K562 treated with DMSO at 1 percent for 4 hours (cell line): ENCODE results near the gene SCAMP2. TPM values are rescaled to one million over a fixed set of nuclear protein-coding genes. Genes with fewer than 3 reads are reported as not detected.

Experiments used
- total RNA-seq: library from RNA; unstranded; fragments of 300-600 nt; gene quantifications from 2 replicates; pipeline ENCODE4 v1.2.3, GENCODE V29; 2022; ENCODE audit not compliant: insufficient read depth

The SCAMP2 gene, protein sequence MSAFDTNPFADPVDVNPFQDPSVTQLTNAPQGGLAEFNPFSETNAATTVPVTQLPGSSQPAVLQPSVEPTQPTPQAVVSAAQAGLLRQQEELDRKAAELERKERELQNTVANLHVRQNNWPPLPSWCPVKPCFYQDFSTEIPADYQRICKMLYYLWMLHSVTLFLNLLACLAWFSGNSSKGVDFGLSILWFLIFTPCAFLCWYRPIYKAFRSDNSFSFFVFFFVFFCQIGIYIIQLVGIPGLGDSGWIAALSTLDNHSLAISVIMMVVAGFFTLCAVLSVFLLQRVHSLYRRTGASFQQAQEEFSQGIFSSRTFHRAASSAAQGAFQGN
- 47.9 and 62.8 TPM in 2 replicates for total RNA-seq

DNA sequence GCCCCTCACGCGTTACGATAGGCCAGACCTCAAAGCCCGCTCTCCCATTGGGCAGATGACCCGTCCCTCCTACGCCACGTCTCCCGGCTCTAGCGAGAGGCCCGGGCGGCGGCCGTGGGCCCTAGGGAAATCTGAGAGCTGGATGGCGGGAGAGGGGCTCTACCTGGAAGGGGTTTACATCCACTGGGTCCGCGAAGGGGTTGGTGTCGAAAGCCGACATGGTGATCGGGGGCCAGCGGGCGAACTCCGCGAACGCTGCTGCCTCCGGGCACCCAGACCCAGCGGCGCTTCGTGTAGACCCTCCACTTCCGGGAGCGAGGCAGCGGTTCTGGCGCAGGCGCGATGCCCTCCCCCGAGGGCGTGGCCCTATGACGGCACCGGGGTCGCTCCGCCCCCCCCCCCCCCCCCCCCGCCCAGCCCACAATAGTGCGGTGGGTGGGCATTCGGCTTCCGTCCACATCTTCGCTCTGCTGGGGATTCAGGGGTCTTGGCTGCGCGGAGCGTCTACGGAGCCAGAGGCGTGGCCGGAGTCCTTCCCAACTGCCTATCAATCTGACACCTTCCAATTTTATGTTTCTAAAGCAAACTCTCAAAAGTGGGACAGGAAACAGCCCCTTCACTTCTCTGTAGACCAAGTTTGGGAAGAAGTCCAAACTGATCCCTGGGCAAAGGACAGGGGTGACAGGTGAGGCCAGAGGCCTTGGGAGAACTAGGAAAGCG lies at the start of gene SCAMP2:
TSS of gene SCAMP2 (minus strand) at position 330 of the 720 bp plus-strand sequence. CDS start at position 220, 110 bp downstream.

DNA sequence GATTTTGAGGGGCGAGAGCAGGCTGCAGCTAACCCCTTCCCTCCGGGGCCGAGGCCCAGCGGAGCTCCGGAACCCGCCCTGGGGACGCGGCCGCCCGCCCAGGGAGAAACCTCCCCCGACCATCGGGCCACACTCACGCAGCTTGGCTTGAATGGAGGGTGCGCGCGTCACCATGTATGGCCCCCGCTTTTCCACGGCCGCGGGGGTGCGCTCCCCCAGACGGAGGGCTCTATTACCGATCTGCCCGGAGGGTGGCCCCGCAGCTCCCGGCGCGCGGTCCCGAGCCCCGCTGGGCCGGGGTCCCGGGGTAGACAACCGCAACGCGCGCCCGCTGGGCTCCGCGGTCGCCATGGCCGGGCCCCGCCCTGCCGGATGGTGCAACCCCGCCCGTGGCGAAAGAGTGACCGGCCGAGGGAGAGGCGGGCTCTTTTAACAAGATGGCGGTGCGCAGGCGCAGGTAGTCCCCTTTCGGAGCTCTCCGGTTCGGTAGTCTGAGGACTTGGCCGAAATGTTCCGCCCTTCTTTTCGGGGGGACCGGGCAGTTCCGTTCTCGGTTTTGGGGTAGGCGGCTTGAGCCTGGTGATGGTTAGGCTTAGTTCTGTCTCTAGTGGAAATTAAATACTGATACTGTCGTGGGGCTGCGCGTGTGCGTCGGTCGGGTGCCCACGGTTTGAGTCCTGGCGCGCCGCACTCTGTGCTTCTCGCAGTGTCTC lies 33.4 kb upstream of the SCAMP2 start, which contains the start of gene FAM219B:
TSS of gene FAM219B (minus strand) at position 402 of the 713 bp plus-strand sequence. CDS start at position 351, 51 bp downstream.

DNA sequence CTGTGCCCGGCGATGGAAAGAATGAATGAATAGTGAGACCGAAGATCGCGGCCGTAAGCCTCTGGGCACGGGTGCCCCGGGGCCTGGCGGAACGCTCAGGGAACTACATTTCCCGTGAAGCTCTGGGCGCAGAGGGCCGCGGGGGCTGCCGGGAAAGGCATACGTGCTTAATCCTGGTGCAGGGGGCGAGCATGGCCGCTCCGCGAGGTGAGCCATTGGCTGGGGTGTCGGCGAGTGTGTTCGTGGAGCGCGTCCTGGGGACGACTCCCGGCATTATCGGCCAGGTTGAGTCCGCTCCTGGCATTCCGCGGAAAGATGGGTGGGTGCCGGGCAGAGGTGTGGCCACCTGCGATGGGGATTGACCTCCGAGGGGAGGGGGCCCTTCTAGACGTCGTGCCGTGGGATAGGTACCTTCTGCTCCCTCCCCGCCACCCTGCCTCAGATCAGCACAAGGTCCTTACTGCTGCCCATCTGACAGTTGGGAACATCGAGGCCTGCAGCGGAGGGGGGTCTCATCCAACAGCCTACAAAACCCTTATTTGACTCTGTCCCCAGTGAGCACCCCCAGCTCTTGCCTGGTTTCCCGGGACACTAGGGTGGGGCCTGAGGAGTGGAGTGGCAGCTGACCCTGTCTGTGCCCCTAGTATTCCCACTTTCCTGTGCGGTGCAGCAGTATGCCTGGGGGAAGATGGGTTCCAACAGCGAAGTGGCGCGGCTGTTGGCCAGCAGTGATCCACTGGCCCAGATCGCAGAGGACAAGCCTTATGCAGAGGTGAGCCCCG lies 16.9 kb upstream of the SCAMP2 start, which contains the start of gene MPI:
TSS of gene MPI (plus strand) at position 160 of the 782 bp plus-strand sequence. CDS start at position 192, 32 bp downstream.

DNA sequence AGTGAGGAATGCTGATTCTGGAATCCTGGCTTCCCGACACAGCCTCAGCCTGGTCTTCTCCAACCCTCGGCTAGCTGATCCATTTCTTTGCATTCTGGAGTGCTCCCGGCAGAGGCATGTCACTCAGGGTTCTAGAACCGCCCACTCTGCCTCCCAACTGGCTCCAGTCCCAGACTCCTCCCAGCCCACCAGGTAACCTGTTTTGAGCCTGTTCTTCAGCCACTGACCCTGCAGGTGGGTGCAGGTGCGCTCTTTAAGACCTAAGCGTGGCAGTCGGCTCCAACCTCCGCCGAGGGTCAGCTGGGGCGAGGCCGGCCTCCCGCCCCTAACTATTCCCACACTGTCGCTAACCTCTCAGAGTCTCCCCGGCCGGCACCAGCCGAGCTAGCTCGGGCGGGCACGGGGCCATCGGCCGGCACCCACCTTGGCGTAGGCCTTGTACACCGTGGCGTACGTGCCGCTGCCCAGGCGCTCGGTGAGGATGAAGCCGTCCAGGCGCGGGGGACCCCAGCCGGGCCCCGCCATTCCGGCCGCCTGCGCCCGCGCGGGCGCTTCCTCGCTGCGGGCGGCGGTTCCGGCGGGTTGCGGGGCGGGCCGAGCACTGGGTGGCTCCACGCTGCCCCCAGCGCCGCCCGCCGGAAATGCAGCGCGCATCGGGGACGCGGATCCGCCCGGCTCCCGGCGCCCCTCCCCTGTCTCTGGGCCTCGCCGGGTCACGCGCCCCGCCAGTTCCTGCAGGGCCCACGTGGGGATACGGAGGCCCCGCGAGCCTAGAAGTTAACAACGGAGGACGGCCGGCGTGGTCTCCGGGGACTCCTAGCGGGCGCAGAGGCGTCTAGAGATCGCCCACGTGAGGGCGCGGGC lies 30.4 kb downstream of the SCAMP2 start, which contains the start of gene ULK3:
TSS of gene ULK3 (minus strand) at position 576 of the 864 bp plus-strand sequence. CDS start at position 525, 51 bp downstream.

DNA sequence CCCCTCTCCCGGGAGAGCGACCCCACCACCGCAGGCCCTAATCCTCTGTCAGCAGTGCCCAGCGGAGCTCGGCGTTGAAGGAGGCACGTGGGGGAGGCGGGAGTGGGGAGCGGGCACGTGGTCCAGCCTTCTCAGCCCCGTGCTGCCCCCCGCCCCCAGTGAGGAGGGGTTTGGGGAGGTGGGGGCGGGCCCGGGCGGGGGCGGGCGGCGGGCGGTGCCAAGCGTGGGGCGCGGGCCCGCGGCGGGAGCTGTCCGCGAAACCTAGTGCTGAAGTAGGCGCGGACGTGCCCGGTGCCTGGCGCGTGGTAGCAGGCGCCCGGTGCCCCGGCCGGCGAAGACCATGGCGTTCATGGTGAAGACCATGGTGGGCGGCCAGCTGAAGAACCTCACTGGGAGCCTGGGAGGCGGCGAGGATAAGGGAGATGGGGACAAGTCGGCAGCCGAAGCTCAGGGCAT lies 46.8 kb downstream of the SCAMP2 start, which contains the start of gene CPLX3:
TSS of gene CPLX3 (plus strand) at position 264 of the 456 bp plus-strand sequence. CDS start at position 341, 77 bp downstream.

DNA sequence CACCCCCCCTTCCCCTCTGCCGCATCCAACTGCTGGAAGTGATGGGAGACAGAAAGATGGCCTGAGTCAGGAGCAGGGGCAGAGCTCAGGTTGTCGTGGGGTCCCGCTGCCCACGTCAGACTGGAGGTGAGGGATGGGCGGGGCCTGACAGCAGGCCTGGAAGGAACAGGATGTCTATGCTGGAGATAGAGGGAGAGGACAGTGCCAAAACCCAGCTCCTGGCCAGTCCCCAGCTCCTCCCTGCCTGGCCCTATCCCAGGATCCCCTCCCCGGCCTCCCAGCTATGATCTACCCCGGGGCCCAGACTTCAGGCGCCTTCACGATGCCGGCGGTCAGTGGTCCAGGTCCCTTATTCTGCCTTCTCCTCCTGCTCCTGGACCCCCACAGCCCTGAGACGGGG lies 60.6 kb downstream of the SCAMP2 start, which contains the start of gene LMAN1L:
TSS of gene LMAN1L (plus strand) at position 303 of the 400 bp plus-strand sequence. CDS start at position 323, 20 bp downstream.

Other genes starting within 250 kb of the SCAMP2 start
- gene EDC3, start 177.3 kb downstream of the SCAMP2 start, total RNA-seq: 35.2 and 35.8 TPM in 2 replicates
- gene CYP1A1, start 147.8 kb downstream of the SCAMP2 start, total RNA-seq: not detected in 2 replicates
- not detected in 2 replicates for gene CYP1A2, start 124.5 kb downstream of the SCAMP2 start, total RNA-seq
- 53.9 and 57.3 TPM in 2 replicates for gene CSK, start 91.3 kb downstream of the SCAMP2 start, total RNA-seq
- gene LMAN1L, start 60.5 kb downstream of the SCAMP2 start, total RNA-seq: not detected in 2 replicates
- not detected in 2 replicates for gene CPLX3, start 46.7 kb downstream of the SCAMP2 start, total RNA-seq
- 38.7 and 46.4 TPM in 2 replicates for gene ULK3, start 30.2 kb downstream of the SCAMP2 start, total RNA-seq
- gene MPI, start 16.7 kb upstream of the SCAMP2 start, total RNA-seq: 24.6 and 27.3 TPM in 2 replicates
- 19.1 and 21.2 TPM in 2 replicates for gene FAM219B, start 33.5 kb upstream of the SCAMP2 start, total RNA-seq
- gene COX5A, start 64.7 kb upstream of the SCAMP2 start, total RNA-seq: 340 and 400 TPM in 2 replicates
- 9.7 and 13.6 TPM in 2 replicates for gene RPP25, start 83.4 kb upstream of the SCAMP2 start, total RNA-seq
- gene SCAMP5, start 122.2 kb upstream of the SCAMP2 start, total RNA-seq: not detected in 2 replicates
- gene PPCDC, start 150.2 kb upstream of the SCAMP2 start, total RNA-seq: 5.9 and 13.3 TPM in 2 replicates